Pulmonary artery endothelial cell (primary cell): ENCODE data around the gene MICAL3. TPM values are rescaled to one million over a fixed set of nuclear protein-coding genes. Genes with fewer than 3 reads are reported as not detected.
"Not testable (repeated sequence)": the region's sequence is repeated elsewhere in the genome, so short reads cannot be mapped to it uniquely, and the experiment has no call there.

Experiments
- DNase-seq: peaks from one replicate; pipeline ENCODE4 v3.0.0-alpha.2; 2011; ENCODE audit warnings: low read depth, low spot score
- total RNA-seq: library from RNA; depleted of rRNA; stranded (reverse); fragments of >200 nt; gene quantifications from 2 replicates; pipeline ENCODE4 v1.2.3, GENCODE V29; 2014

Gene MICAL3
- total RNA-seq, 1 donor from 2014 or later = 19.0 TPM

DNA sequence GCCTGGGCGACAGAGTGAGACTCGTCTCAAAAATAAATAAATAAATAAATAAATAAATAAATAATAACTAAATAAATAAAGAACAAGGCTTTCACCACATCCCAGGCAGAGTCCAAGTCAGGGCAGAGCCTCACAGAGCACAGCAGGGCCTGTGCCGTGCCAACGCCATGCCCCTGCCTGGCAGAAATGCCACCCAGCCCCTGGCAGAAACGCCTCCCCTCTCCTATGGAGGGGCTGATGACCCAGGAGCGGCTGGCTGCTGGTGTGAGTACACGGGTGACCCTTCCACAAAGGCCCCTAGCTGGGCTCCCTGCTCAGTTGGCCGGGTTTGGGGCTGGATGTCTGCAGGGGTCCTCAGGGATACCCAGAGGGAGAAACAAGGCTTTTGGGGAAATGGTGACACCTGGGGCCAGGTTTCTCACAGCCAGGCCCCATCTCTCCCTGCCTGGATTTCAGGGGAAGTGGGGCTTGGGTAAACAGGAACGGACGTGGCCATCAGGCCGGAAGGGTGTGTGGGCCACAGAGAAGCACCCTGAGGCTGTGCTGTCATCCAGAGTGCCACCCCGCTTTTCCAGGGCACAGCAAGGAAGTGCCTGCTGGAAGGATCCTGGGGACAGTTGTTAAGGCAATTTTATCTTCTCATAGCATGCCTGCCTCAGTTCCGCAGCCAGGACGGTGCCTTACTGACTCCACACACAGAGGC lies 255.2 kb downstream of the MICAL3 start:
- no peak for DNase-seq

DNA sequence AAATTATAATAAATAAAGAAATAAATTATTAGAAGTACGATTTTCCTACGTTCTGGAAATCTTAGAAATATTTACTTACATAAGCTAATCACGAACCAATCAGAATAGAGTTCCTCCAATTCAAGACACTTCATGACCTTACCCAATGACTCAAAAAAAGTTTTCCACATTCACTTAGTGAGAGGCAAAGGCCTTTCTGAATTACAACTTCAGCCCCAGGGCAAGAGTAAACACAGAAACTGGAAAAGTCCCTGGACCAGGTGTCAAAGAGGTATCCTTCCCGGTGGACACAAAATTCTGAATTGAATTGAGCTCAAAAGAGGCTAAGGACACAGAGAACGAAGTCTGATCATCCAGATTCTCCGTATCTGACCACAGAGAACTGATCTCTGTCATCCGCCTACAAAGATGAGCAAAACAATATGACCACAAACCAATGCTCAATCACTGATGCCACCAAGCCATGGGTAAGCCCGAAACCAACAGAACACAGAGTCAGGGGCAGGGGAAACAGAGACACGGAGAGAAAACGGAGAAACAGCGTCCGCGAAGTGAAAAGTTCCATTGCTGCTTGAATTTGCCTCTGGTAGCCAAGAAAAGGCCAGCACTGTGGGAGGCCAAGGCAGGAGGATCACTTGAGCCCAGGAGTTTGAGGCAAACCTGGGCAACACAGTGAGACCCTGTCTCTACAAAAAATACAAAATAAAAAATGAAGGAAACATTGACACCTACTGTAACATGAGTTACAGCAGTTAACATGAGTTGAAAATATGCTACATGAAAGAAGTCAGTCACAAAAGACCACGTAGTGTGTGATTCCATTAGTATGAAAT lies 256.9 kb downstream of the MICAL3 start:
- DNase-seq = no peak

DNA sequence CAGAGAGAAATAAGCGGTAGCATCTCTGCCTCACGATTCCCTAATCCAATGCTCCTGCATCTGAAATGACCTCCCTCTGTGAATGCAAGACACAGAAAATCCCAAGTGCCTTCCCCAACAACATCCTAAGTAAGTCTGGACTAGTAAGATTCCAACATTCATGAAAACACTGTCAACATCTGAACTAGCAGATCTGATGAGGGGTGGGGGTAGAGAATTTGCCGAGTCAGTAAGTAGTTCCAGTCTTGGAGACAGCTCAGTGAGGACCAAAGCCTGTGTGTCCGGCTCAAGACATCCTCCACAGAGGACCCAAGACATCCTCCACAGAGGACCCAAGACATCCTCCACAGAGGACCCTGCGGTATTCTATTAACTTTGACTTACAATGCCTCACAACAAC lies 259.5 kb downstream of the MICAL3 start:
- not testable (repeated sequence) for DNase-seq

- no peak for DNase-seq
Observed at GRCh38 chr22:17764036-17764435, 260.3 kb downstream of the MICAL3 start.

GRCh38 chr22:17763442-17763841 lies 260.9 kb downstream of the MICAL3 start:
- not testable (repeated sequence) for DNase-seq

- no peak for DNase-seq
Observed at GRCh38 chr22:17761138-17761488, 263.2 kb downstream of the MICAL3 start.

DNA sequence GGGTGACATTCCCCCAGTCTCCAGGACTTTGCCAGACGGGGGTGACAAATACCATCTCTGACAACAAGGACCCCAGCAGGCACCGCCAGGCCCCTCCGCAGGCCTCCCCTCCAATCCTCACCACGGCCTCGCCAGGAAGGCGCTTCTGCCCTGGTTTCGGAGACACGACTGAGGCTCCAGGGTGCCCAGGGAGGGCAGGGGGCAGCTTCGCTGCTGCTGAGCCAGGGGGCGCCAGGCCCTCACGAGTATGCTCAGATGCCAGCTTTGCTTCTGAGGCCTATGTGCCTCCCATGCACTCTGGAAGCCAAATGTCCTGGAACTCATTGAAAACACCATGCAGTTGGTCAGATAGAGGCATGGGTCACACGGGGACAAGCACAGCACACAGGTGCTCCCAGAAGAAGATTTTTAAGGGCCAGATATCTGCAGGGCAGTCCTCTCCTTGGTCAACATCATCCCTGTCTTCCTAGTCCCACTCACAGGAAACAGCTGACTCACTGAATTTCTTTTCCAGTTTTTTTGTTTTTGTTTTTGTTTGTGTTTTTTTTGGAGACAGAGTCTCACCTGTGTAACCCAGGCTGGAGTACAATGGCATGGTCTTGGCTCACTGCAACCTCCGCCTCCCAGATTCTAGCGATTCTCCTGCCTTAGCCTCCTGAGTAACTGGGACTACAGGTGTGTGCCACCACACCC lies 270.0 kb downstream of the MICAL3 start:
- no peak for DNase-seq

DNA sequence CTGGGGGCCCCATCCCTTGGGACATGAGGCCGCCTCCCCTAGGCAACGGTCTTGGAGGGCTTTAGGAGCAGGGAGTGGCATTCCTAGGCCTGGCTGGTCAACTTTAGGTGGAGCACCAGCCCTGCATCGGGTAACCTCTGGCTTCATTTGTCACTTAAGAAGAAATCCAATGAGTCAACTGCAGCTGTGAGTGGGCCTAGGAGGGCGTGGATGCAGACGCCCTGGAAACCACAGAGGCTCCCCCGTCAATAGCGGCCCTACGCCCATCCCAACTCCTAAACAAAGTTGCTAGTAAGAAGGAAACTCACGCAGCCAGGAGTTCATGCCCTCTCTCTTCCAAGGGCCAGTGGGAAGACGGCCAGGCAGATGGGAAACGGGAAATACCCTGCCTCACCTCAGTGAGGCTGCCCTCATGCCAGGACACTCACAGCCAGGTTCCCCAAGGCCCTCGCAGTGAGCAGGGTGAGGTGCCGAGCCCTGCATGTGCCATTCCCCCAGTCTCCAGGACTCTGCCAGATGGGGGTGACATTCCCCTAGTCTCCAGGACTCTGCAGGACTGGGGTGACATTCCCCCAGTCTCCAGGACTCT lies 270.9 kb downstream of the MICAL3 start:
- DNase-seq = no peak

DNA sequence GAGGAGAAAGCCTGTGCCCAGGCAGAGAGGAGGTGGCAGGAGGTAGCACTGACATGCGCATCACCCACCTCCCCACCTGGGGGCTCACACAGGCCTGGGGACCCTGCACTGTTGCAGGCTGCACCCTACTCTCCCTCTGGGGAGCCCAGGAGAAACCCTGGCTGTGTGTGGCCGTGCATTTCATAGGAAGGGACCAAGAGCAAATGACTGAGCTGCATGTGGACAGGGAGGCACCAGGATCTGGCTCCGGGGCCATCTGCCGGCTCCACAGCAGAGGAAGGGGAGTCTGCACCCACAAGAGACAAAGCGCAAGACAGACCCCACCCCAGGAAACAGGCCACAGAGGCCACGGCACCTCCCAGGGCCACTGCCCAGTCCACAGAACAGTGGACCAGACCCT lies 272.8 kb downstream of the MICAL3 start:
- DNase-seq = no peak

DNA sequence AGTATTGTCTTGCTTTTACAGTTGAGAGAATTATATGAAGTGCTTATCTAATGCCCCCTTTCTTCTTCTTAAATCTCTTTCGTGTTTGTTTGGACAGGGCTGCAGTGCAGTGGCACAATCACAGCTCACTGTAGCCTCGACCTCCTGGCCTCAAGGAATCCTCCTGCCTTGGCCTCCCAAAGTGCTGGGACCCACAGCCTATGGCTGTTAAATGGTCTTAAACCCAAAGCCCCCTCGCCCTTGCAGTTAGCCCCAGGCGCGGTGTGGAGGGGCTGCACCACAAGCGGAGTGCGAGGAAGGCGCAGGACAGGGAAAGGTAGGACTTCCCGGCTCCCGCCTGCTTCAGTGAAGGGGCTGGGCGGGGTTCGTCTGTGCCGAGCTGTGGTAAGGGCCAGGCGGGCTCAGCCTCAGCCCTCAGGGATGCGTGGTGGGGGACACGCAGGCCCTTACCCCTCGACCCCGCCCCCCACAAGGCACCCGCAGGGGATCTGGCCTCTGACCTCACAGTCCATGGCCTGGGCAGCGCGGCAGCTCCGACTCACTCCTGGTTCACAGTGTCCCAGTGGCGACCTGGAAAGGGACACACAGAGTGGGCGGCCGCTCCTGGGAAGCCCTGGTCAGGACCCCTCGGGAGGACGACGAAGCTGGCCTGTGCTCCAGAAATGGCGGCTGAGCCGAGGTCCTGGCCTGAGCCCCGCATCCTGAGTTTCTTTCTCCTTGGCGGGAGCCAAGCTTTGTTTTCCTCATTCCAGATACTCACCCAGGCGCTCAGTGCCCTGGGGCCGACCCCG lies 274.6 kb downstream of the MICAL3 start:
- DNase-seq = no peak

- DNase-seq = no peak
Observed at GRCh38 chr22:17748555-17749353, 275.6 kb downstream of the MICAL3 start.

GRCh38 chr22:17746916-17747315 lies 277.4 kb downstream of the MICAL3 start:
- no peak for DNase-seq

DNA sequence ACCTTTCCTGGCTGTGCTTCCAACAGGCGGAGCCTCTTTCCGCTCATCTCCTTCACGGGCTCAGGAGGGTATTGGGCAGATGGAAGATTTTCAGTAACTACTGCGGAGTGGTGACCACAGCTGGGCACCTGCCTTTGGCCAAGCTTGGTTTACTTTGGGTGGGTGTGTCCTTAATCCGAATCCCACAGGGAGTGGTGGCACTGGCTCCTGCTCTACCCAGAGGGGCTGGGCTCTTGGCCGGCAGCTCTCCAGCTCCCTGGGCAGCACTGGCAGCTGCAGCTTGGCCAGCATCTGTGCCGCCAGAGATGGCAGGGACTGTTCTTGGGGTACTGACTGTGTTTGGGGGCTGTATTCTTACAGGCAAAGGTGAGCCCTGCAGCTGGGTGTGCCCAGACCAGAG lies 279.9 kb downstream of the MICAL3 start:
- DNase-seq = no peak

GRCh38 chr22:17743661-17744411 lies 280.5 kb downstream of the MICAL3 start:
- no peak for DNase-seq

DNA sequence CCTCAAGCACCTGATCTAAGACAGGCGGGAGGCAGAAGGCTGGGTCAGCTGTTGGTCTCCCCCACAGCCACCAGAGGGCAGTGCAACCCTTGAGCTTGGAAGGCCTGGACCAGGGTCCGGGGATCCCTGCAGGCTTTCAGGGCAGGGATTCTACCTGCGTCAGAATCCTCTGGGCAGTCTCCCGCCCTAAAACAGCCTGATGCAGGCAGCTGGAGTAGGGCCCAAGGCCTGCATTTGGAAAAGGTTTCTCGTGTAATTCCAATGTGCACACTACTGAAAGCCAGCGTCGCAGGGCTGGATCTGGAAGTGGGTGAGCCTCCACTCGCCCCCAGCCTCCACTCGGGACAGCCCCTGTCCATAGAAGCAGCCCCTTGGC lies 281.8 kb downstream of the MICAL3 start:
- DNase-seq = peak; percentile 27

DNA sequence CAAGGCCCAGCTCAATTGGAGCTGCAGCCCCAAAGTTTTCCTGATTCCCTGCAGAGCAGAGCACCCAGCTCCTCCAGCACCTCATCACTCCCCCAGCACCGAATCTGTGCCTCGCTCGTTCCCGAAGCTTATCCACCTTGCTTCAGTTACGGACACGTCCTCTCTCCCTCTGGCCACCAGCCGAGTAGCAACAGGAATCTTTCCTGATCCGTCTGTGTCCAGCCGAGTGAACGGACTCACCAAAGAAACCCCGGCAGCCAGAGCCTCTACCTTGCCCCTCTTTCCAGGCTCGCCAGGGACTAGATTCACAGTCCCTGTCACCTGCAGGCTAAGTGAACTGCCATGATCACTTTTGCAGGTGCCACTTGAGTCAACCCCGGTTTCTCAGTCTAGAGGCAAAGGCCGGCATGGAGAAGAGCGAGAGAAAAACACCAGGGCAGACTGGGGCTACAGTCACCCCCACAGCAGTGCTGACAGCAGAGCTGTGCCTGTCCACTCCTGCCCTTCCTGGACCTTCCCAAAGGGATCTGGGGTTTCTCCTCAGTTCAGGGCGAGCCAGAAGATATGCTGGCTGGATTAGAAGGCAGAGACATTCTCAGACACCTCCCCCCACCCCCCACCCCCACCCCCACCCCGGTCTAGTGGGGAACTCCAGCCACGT lies 282.4 kb downstream of the MICAL3 start:
- DNase-seq = no peak

DNA sequence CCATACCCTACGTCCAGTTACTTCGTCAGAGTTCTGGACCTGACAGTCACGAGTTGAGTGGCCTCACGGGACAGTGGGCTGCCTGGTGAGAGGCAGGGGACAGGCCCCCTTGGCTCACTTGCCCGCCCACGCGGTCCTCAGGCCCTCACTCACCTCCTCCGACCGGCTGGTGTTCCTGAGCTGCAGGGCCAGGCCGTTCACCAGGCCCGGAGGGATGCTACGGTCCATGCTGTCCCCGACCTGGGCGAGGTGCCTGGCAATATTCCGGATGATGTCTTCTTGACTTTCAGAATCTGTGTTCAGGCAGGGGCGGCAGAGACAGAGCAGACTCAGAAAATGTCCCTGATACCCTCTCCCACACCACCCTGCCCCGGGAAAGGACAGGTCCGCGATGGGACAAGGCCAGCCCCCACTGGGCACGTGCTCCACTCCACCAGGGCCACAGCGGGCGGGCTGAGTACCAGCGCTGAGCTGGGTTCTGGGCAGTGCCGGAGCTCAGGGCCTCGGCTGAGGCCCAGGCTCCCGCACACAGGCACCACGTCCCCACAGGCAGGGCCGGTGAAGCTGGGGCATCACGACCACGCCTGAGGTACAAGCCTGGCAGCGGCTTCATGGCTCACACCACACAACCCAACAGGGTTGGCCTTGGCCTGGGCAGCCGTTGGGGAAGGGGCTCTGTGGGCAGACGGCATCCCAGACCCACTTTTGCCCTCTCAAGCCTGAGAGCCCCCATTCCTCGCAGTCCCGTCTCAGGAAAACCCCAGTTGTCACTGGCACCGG lies 285.0 kb downstream of the MICAL3 start:
- DNase-seq = no peak

GRCh38 chr22:17738386-17739128 lies 285.8 kb downstream of the MICAL3 start:
- DNase-seq = no peak
